Neutrophil (primary cell): ENCODE data around the gene HSF2BP.
"Not testable (repeated sequence)": the region's sequence is repeated elsewhere in the genome, so short reads cannot be mapped to it uniquely, and the experiment has no call there.

ENCODE experiments used
- H3K27ac ChIP-seq: fragments of 200-600 bp; sonication (generic); 2 replicates; pipeline ENCODE4 v1.5.1; 2016; ENCODE audit warnings: mild to moderate bottlenecking, moderate library complexity
- H3K27me3 ChIP-seq: fragments of 200-600 bp; sonication (generic); 2 replicates; pipeline ENCODE4 v1.6.0; 2016; ENCODE audit warnings: mild to moderate bottlenecking
- H3K36me3 ChIP-seq: fragments of 200-600 bp; sonication (generic); 2 replicates; pipeline ENCODE4 v1.5.1; 2017
- H3K4me1 ChIP-seq, 2 experiments: fragments of 200-600 bp in 1 of 2; sonication (generic) in 1 of 2; 1 replicate in 1 of 2; 2 replicates in 1 of 2; pipeline versions ENCODE4 v1.5.1 to v1.6.1; 2013 to 2016; ENCODE audit warnings: low read depth in 1 of 2, low read length in 1 of 2, mild to moderate bottlenecking in 1 of 2, moderate library complexity in 1 of 2; ENCODE audit not compliant: control insufficient read depth in 1 of 2, insufficient read depth in 1 of 2
- H3K4me3 ChIP-seq, 2 experiments: fragments of 200-600 bp in 1 of 2; sonication (generic) in 1 of 2; 1 replicate in 1 of 2; 2 replicates in 1 of 2; pipeline ENCODE4 v1.5.1; 2013 to 2016; ENCODE audit warnings: low read depth in 1 of 2, low read length in 1 of 2, mild to moderate bottlenecking in 1 of 2, moderate library complexity in 1 of 2
- H3K9me3 ChIP-seq: fragments of 200-600 bp; sonication (generic); 2 replicates; pipeline ENCODE4 v1.5.1; 2016
- CTCF ChIP-seq: fragments of 200-600 bp; sonication (generic); IDR thresholded peaks from 2 replicates; pipeline ENCODE4 v1.5.1; 2016; ENCODE audit warnings: antibody characterized with exemption

The HSF2BP gene

GRCh38 chr21:43622796-43623195 lies 36.5 kb downstream of the HSF2BP start:
- no peak overlapping the region for H3K27ac ChIP-seq
- H3K36me3 ChIP-seq, result no peaks in the 10 kb centered on the region
- H3K4me1 ChIP-seq, result no peaks in the 10 kb centered on the region
- H3K4me3 ChIP-seq, result no peak overlapping the region
- H3K27me3 ChIP-seq, result peaks cover 10% of the 10 kb centered on the region
- H3K9me3 ChIP-seq, result no peaks in the 10 kb centered on the region
- TF ChIP-seq CTCF, result no peak

- no peak overlapping the region for H3K27ac ChIP-seq
- H3K9me3 ChIP-seq, result no peaks in the 10 kb centered on the region
- H3K36me3 ChIP-seq, result no peaks in the 10 kb centered on the region
- no peak overlapping the region for H3K4me3 ChIP-seq
- no peak for TF ChIP-seq CTCF
- no peaks in the 10 kb centered on the region for H3K27me3 ChIP-seq
- no peaks in the 10 kb centered on the region for H3K4me1 ChIP-seq
Observed at GRCh38 chr21:43619856-43620255, 39.4 kb downstream of the HSF2BP start.

GRCh38 chr21:43619344-43619743 lies 39.9 kb downstream of the HSF2BP start:
- Histone ChIP-seq H3K9me3 (no peaks in the 10 kb centered on the region), H3K36me3 (no peaks in the 10 kb centered on the region), H3K27ac (no peak overlapping the region)

GRCh38 chr21:43618940-43619339 lies 40.3 kb downstream of the HSF2BP start:
- H3K9me3 ChIP-seq, result no peaks in the 10 kb centered on the region
- TF ChIP-seq CTCF, result no peak
- no peak overlapping the region for H3K4me3 ChIP-seq
- H3K27me3 ChIP-seq, result no peaks in the 10 kb centered on the region
- H3K36me3 ChIP-seq, result no peaks in the 10 kb centered on the region
- H3K4me1 ChIP-seq, result no peaks in the 10 kb centered on the region
- no peak overlapping the region for H3K27ac ChIP-seq

More at GRCh38 chr21:43619344-43619743, 39.9 kb downstream of the HSF2BP start:
- Histone ChIP-seq H3K27me3 (no peaks in the 10 kb centered on the region), H3K4me3 (no peak overlapping the region), H3K4me1 (no peaks in the 10 kb centered on the region)
- TF ChIP-seq CTCF, result no peak

- not testable (repeated sequence) for H3K27ac ChIP-seq, H3K4me1 ChIP-seq, H3K27me3 ChIP-seq, H3K9me3 ChIP-seq, H3K4me3 ChIP-seq, H3K36me3 ChIP-seq
Observed at GRCh38 chr21:43616861-43617260, 42.4 kb downstream of the HSF2BP start.

GRCh38 chr21:43614839-43615238 lies 44.4 kb downstream of the HSF2BP start:
- no peaks in the 10 kb centered on the region for H3K27me3 ChIP-seq
- no peaks in the 10 kb centered on the region for H3K9me3 ChIP-seq
- no peak for TF ChIP-seq CTCF
- H3K4me1 ChIP-seq, result no peaks in the 10 kb centered on the region
- no peak overlapping the region for H3K4me3 ChIP-seq
- no peak overlapping the region for H3K27ac ChIP-seq
- no peaks in the 10 kb centered on the region for H3K36me3 ChIP-seq
